Naive B cell (primary cell): Measurements from ENCODE around the gene RPTOR. TPM values are rescaled to one million over a fixed set of nuclear protein-coding genes. Genes with fewer than 3 reads are reported as not detected.
A peak's percentile ranks its signal among the peaks of the same experiment; 100 is the strongest.
"Not testable (repeated sequence)": the region's sequence is repeated elsewhere in the genome, so short reads cannot be mapped to it uniquely, and the experiment has no call there.

Experiments used
- ATAC-seq, 2 donors: fragments of 150-1000 bp; cut with Tn5 transposase; 2 replicates each; pipeline ENCODE4 v1.10.0; 2021; ENCODE audit warnings: low read depth in 2 of 2, mild to moderate bottlenecking in 2 of 2, moderate library complexity in 2 of 2
- DNase-seq: peaks from one replicate; pipeline ENCODE4 v3.0.0; 2022
- H3K27ac Mint-ChIP-seq, 6 donors: one replicate each; pipeline ENCODE4 v1.8.0; 2020 to 2022; ENCODE audit warnings: mild to moderate bottlenecking in 6 of 6, mixed read lengths in 6 of 6, moderate library complexity in 5 of 6, inconsistent platforms in 2 of 6
- H3K27me3 Mint-ChIP-seq, 3 donors: one replicate each; pipeline ENCODE4 v1.8.0; 2021 to 2022; ENCODE audit warnings: mixed read lengths in 3 of 3, mild to moderate bottlenecking in 1 of 3
- H3K36me3 Mint-ChIP-seq, 2 donors: one replicate each; pipeline ENCODE4 v1.8.0; 2020 to 2022; ENCODE audit warnings: mixed read lengths in 2 of 2, inconsistent platforms in 1 of 2, mild to moderate bottlenecking in 1 of 2
- H3K4me1 Mint-ChIP-seq, 3 donors: one replicate each; pipeline ENCODE4 v1.8.0; 2020 to 2022; ENCODE audit warnings: mixed read lengths in 3 of 3, inconsistent platforms in 1 of 3, mild to moderate bottlenecking in 1 of 3, moderate library complexity in 1 of 3
- H3K4me3 Mint-ChIP-seq, 8 donors: one replicate each; pipeline ENCODE4 v1.8.0; 2020 to 2022; ENCODE audit warnings: mild to moderate bottlenecking in 8 of 8, mixed read lengths in 8 of 8, moderate library complexity in 8 of 8, inconsistent platforms in 2 of 8
- H3K9me3 Mint-ChIP-seq, 7 donors: one replicate each; pipeline ENCODE4 v1.8.0; 2020 to 2022; ENCODE audit warnings: mixed read lengths in 7 of 7, mild to moderate bottlenecking in 5 of 7, inconsistent platforms in 2 of 7, moderate library complexity in 1 of 7
- polyA plus RNA-seq, 6 donors: library from polyadenylated mRNA; unstranded; fragments of 300-500 nt; fragmentation: Illumina TruSeq; gene quantifications; one replicate each; pipeline ENCODE4 v1.2.3, GENCODE V29; 2021; ENCODE audit warnings: low read depth in 6 of 6

Gene RPTOR
- polyA plus RNA-seq, 6 donors from 2014 or later, result 5.5 to 13.9 (median 9.0) TPM

- ATAC-seq, result peak; percentile 100
- Mint-ChIP-seq H3K36me3 (no peaks in the 10 kb centered on the region), H3K27me3 (no peaks in the 10 kb centered on the region), H3K4me1 (peaks cover 13 to 42% (median 17%) of the 10 kb centered on the region in 3 donors), H3K4me3 (peak overlapping the region in 1 of 8 donors; percentile 47), H3K27ac (no peak overlapping the region), H3K9me3 (no peaks in the 10 kb centered on the region)
- peak; percentile 79 for DNase-seq
These were observed 30.6 kb downstream of the RPTOR start for GRCh38 chr17:80575057-80575875.

- H3K9me3 Mint-ChIP-seq, result no peaks in the 10 kb centered on the region
- peaks cover 19 to 50% (median 20%) of the 10 kb centered on the region in 3 donors for H3K4me1 Mint-ChIP-seq
- H3K27ac Mint-ChIP-seq, result peak overlapping the region in 3 of 6 donors; percentile 12 to 69 (median 59)
- no peaks in the 10 kb centered on the region for H3K27me3 Mint-ChIP-seq
- peaks cover 0 to 3% of the 10 kb centered on the region in 2 donors for H3K36me3 Mint-ChIP-seq
- no peak overlapping the region for H3K4me3 Mint-ChIP-seq
- ATAC-seq, result no peak
- DNase-seq, result no peak
These were observed 33.4 kb downstream of the RPTOR start for GRCh38 chr17:80577876-80578570.

DNA sequence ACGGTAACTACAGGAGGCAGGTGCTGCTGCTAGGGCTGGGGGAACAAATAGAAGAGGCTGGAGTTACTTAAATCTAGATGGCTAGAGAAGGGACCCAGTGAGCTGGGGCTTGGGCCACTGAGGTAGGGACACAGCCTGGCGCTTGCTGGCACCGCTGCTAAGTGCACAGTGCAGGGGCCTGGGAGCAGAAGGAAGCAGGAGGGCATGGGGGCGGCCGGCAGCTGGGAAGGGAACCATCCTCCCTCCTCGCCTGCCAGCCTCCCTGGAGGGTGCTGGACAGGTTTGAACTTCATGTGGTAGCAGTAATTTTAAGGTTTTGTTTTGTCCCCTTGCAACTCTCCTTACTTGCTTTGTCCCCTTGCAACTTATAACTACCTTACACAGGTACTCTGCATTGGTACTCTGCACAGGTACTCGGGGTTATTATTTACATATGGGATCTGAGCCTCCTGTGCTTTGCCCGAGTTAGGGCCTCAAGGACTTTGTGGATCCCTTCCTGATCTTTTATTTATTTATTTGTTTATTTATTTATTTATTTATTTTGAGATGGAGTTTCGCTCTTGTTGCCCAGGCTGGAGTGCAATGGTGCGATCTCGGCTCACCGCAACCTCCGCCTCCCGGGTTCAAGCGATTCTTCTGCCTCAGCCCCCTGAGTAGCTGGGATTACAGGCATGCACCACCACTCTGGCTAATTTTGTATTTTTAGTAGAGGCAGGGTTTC lies 34.2 kb downstream of the RPTOR start:
- not testable (repeated sequence) for H3K9me3 Mint-ChIP-seq, DNase-seq, H3K4me3 Mint-ChIP-seq, H3K36me3 Mint-ChIP-seq, H3K27me3 Mint-ChIP-seq, ATAC-seq
- peak overlapping the region in 1 of 6 donors; percentile 59 for H3K27ac Mint-ChIP-seq
- H3K4me1 Mint-ChIP-seq, result peaks cover 19 to 45% (median 19%) of the 10 kb centered on the region in 3 donors

- H3K36me3 Mint-ChIP-seq, result peaks cover 0 to 3% of the 10 kb centered on the region in 2 donors
- peak overlapping the region in 1 of 8 donors; percentile 78 for H3K4me3 Mint-ChIP-seq
- ATAC-seq (no peak), DNase-seq (no peak)
- peaks cover 18 to 41% (median 21%) of the 10 kb centered on the region in 3 donors for H3K4me1 Mint-ChIP-seq
- no peaks in the 10 kb centered on the region for H3K27me3 Mint-ChIP-seq
- H3K27ac Mint-ChIP-seq, result peak overlapping the region in 1 of 6 donors; percentile 86
- no peaks in the 10 kb centered on the region for H3K9me3 Mint-ChIP-seq
These were observed 37.5 kb downstream of the RPTOR start for GRCh38 chr17:80582165-80582564.

GRCh38 chr17:80584176-80584905 lies 39.7 kb downstream of the RPTOR start:
- Mint-ChIP-seq H3K4me3 (no peak overlapping the region), H3K9me3 (no peaks in the 10 kb centered on the region), H3K36me3 (peaks cover 0 to 3% of the 10 kb centered on the region in 2 donors), H3K27ac (peak overlapping the region in 2 of 6 donors; percentile 36 to 47), H3K4me1 (peaks cover 22 to 36% (median 28%) of the 10 kb centered on the region in 3 donors), H3K27me3 (no peaks in the 10 kb centered on the region)
- no peak for ATAC-seq
- no peak for DNase-seq

DNA sequence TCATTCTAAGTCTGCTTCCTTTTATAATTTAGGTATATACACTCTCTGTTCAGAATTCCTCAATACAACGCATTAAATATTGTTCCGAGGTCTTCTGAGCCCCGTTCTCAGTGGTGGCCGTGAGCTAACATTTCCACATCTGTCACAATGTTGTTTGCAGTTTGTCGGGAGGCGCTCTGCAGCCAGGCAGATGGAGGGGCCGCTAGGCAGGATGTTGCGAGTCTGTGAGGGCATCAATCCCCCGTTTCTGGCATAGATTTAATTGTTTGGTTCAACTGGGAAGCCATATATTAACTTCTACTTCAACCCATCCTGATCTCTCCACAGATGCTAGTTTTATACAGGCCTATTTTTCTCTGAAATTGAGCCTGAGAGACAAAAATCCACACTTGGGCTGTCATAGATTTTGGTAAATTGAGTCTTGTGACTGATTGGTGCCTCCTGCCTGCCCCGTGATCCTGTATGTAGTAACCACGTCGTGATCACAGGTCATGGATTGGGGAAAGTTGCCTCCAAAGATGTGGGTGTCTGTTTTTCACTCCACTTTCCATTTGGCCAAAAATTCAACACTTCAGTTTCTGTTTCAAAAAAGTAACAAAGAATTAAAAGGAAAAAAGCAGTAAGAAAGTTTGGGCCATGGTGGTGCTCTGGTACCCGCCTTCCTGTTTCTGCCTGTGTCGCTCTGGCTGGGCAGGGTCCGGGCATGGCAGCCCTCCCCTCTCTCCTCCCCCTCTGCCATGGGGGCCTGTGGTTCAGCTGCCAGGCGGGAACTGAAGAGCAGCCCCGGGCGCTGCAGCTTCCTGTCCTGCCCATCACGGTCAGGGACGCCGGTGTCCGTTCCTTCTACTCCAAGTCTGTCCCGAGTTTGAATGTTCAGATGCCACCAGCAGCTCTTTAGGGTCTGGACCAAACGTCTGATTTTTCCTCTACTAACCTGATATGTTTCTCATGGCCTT lies 41.5 kb downstream of the RPTOR start:
- Mint-ChIP-seq H3K36me3 (peaks cover 0 to 3% of the 10 kb centered on the region in 2 donors), H3K4me3 (peak overlapping the region in 2 of 8 donors; percentile 41 to 46)

GRCh38 chr17:80586846-80587228 lies 42.2 kb downstream of the RPTOR start:
- ATAC-seq, result no peak
- Mint-ChIP-seq H3K36me3 (peaks cover 0 to 3% of the 10 kb centered on the region in 2 donors), H3K27ac (peak overlapping the region in 2 of 6 donors; percentile 70 to 87), H3K4me1 (peaks cover 34 to 50% (median 34%) of the 10 kb centered on the region in 3 donors), H3K4me3 (peak overlapping the region in 1 of 8 donors; percentile 46), H3K9me3 (no peaks in the 10 kb centered on the region), H3K27me3 (no peaks in the 10 kb centered on the region)
- DNase-seq, result no peak

More for the DNA sequence above, 41.5 kb downstream of the RPTOR start:
- Mint-ChIP-seq H3K9me3 (no peaks in the 10 kb centered on the region), H3K4me1 (peaks cover 27 to 46% (median 31%) of the 10 kb centered on the region in 3 donors), H3K27ac (peak overlapping the region in 2 of 6 donors; percentile 70 to 82), H3K27me3 (no peaks in the 10 kb centered on the region)
- ATAC-seq (no peak), DNase-seq (no peak)

- H3K27me3 Mint-ChIP-seq, result no peaks in the 10 kb centered on the region
- H3K27ac Mint-ChIP-seq, result peak overlapping the region in 2 of 6 donors; percentile 52 to 61
- no peaks in the 10 kb centered on the region for H3K36me3 Mint-ChIP-seq
- H3K4me1 Mint-ChIP-seq, result peaks cover 29 to 57% (median 35%) of the 10 kb centered on the region in 3 donors
- peak overlapping the region in 1 of 8 donors; percentile 63 for H3K4me3 Mint-ChIP-seq
- H3K9me3 Mint-ChIP-seq, result no peaks in the 10 kb centered on the region
- DNase-seq (no peak), ATAC-seq (no peak)
These were observed 44.2 kb downstream of the RPTOR start for GRCh38 chr17:80588702-80589383.

GRCh38 chr17:80591788-80592187 lies 47.1 kb downstream of the RPTOR start:
- H3K27me3 Mint-ChIP-seq, result no peaks in the 10 kb centered on the region
- H3K36me3 Mint-ChIP-seq, result no peaks in the 10 kb centered on the region
- no peak for DNase-seq
- H3K9me3 Mint-ChIP-seq, result no peaks in the 10 kb centered on the region
- H3K4me1 Mint-ChIP-seq, result peaks cover 35 to 60% (median 40%) of the 10 kb centered on the region in 3 donors
- H3K4me3 Mint-ChIP-seq, result no peak overlapping the region
- peak overlapping the region in 1 of 6 donors; percentile 9 for H3K27ac Mint-ChIP-seq
- no peak for ATAC-seq

- H3K9me3 Mint-ChIP-seq, result no peaks in the 10 kb centered on the region
- peaks cover 39 to 60% (median 45%) of the 10 kb centered on the region in 3 donors for H3K4me1 Mint-ChIP-seq
- no peaks in the 10 kb centered on the region for H3K36me3 Mint-ChIP-seq
- no peak overlapping the region for H3K4me3 Mint-ChIP-seq
- no peak for ATAC-seq
- no peak for DNase-seq
- H3K27ac Mint-ChIP-seq, result peak overlapping the region in 1 of 6 donors; percentile 71
- H3K27me3 Mint-ChIP-seq, result no peaks in the 10 kb centered on the region
These were observed 47.6 kb downstream of the RPTOR start for GRCh38 chr17:80592243-80592642.

DNA sequence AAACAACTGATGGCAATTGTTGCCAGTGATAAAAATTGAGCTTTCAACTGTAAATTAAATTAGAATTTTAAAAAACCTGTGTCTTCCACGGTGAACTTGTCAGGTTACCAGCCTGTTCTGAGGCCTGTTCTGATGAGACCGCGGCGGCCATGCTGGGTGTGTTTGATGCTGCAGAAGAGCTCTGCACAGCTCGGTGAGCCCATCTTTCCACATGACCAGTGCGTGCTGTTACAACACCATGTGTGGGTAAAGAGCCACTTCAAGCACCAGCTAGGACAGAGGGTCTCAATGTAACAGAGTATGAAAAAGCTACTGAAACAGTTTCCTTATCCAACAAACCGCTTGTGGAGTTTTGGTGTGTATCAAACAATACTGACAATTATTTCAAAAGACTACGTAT lies 48.5 kb downstream of the RPTOR start:
- Mint-ChIP-seq H3K27me3 (no peaks in the 10 kb centered on the region), H3K4me1 (peaks cover 39 to 63% (median 48%) of the 10 kb centered on the region in 3 donors), H3K27ac (peak overlapping the region in 2 of 6 donors; percentile 62 to 66), H3K4me3 (no peak overlapping the region), H3K36me3 (no peaks in the 10 kb centered on the region), H3K9me3 (no peaks in the 10 kb centered on the region)
- DNase-seq (no peak), ATAC-seq (no peak)
